Activated B cell treated with CpG ODN at 0.5 μM for 24 hours (primary cell): Measurements from ENCODE around the gene BRIP1. TPM values are rescaled to one million over a fixed set of nuclear protein-coding genes. Genes with fewer than 3 reads are reported as not detected.

Source experiments
- ATAC-seq: fragments of 200-7000 bp; cut with Tn5 transposase; one replicate; pipeline ENCODE4 v1.10.0; 2021; ENCODE audit warnings: low read depth, mild to moderate bottlenecking, moderate library complexity
- CTCF ChIA-PET: fragments of 350-600 bp; sonication (Branson Sonifier 250); formaldehyde crosslinking; loops from one replicate; lab custom pipeline; 2021; ENCODE audit warnings: antibody characterized with exemption; lab: Charles Lee
- POLR2A ChIA-PET: fragments of 350-600 bp; sonication (Branson Sonifier 250); formaldehyde crosslinking; loops from one replicate; lab custom pipeline; 2021; ENCODE audit warnings: antibody characterized with exemption; lab: Charles Lee
- DNase-seq: peaks from one replicate; pipeline ENCODE4 v3.0.0; 2022
- H3K27ac Mint-ChIP-seq: one replicate; pipeline ENCODE4 v1.8.0; 2020; ENCODE audit warnings: mixed read lengths
- H3K27me3 Mint-ChIP-seq: one replicate; pipeline ENCODE4 v1.8.0; 2021; ENCODE audit warnings: mixed read lengths
- H3K36me3 Mint-ChIP-seq: one replicate; pipeline ENCODE4 v1.8.0; 2021; ENCODE audit warnings: low read depth, mixed read lengths
- H3K4me1 Mint-ChIP-seq: one replicate; pipeline ENCODE4 v1.8.0; 2021; ENCODE audit warnings: mixed read lengths
- H3K4me3 Mint-ChIP-seq: one replicate; pipeline ENCODE4 v1.8.0; 2020; ENCODE audit warnings: mild to moderate bottlenecking, mixed read lengths
- H3K9me3 Mint-ChIP-seq: one replicate; pipeline ENCODE4 v1.8.0; 2020; ENCODE audit warnings: mixed read lengths
- intact Hi-C: fragments of 100-400 bp; cut with micrococcal nuclease; formaldehyde crosslinking; loops from one replicate; pipeline ENCODE4 v1.15.1; 2024
- total RNA-seq: library from RNA; stranded (reverse); gene quantifications from 2 replicates; pipeline ENCODE4 v1.2.3, GENCODE V29; 2022
- TF ChIP-seq, protein P1 (sequence below): fragments of 200-600 bp; IDR thresholded peaks from one replicate; pipeline ENCODE4 v1.8.0; 2022; ENCODE audit warnings: antibody characterized with exemption, mild to moderate bottlenecking

Gene BRIP1
- total RNA-seq, 1 donor from 2014 or later = 2.5 TPM

- no peaks in the 10 kb centered on the region for H3K9me3 Mint-ChIP-seq
- no peaks in the 10 kb centered on the region for H3K27me3 Mint-ChIP-seq
- no peak for DNase-seq
- intact Hi-C loops = no loop called here
- CTCF ChIA-PET = no interaction called here
- POLR2A ChIA-PET = no interaction called here
- TF ChIP-seq, protein P1, sequence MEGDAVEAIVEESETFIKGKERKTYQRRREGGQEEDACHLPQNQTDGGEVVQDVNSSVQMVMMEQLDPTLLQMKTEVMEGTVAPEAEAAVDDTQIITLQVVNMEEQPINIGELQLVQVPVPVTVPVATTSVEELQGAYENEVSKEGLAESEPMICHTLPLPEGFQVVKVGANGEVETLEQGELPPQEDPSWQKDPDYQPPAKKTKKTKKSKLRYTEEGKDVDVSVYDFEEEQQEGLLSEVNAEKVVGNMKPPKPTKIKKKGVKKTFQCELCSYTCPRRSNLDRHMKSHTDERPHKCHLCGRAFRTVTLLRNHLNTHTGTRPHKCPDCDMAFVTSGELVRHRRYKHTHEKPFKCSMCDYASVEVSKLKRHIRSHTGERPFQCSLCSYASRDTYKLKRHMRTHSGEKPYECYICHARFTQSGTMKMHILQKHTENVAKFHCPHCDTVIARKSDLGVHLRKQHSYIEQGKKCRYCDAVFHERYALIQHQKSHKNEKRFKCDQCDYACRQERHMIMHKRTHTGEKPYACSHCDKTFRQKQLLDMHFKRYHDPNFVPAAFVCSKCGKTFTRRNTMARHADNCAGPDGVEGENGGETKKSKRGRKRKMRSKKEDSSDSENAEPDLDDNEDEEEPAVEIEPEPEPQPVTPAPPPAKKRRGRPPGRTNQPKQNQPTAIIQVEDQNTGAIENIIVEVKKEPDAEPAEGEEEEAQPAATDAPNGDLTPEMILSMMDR = no peak
- no peak overlapping the region for H3K4me3 Mint-ChIP-seq
- H3K4me1 Mint-ChIP-seq = no peaks in the 10 kb centered on the region
- no peak overlapping the region for H3K27ac Mint-ChIP-seq
- no peaks in the 10 kb centered on the region for H3K36me3 Mint-ChIP-seq
- no peak for ATAC-seq
Measured at GRCh38 chr17:61847659-61848058, 15.7 kb downstream of the BRIP1 start.

DNA sequence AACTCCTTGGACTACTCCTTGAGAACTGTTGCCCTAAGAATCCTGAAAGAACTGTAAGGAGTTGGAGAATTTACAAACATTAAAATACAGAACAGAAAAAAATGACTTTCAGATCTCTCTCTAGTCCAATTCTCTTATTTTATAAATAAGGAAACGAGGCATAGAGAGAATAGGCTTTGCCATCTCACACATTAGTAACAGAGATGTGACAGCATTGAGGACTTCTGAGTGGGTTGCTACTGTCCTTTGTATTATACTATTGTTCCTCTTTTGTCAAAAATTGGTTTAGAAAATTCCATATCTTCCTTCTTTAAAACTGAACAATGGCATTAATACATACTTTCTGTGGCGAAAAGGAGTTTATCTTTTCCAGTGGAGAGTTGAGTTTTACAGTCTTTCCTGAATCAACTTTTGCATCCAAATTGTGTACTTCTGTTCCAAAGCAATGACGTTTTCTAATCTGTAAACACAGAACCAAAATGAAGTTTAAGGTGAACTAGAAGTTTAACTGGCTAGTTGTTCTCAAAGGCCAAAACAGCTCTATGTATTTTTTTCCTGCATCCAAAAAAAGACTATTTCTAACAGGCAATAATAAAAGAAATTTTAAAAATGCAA, 16.5 kb downstream of the BRIP1 start:
- Mint-ChIP-seq H3K27ac (no peak overlapping the region), H3K27me3 (no peaks in the 10 kb centered on the region), H3K4me1 (no peaks in the 10 kb centered on the region), H3K36me3 (no peaks in the 10 kb centered on the region), H3K9me3 (no peaks in the 10 kb centered on the region), H3K4me3 (no peak overlapping the region)
- DNase-seq (no peak), ATAC-seq (no peak)
- CTCF ChIA-PET = no interaction called here
- POLR2A ChIA-PET = no interaction called here
- intact Hi-C loops = no loop called here
- TF ChIP-seq, protein P1 = no peak

DNA sequence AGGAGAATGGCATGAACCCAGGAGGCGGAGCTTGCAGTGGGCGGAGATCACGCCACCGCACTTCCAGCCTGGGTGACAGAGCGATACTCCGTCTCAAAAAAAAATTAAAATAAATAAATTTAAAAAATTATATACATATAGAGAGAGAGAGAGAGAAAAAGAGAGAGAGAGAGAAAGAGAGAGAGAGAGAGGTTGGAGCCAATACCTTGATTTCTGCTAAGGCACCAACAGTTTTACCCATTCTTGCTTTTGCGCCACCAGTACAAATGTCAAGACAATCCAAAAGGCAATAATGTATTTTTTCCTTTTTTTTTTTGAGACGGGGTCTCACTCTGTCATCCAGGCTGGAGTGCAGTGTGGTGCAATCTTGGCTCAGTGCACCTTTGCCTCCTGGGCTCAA, 17.2 kb downstream of the BRIP1 start:
- intact Hi-C loops = no loop called here
- ATAC-seq (no peak), DNase-seq (no peak)
- Mint-ChIP-seq H3K4me1 (no peaks in the 10 kb centered on the region), H3K9me3 (no peaks in the 10 kb centered on the region), H3K36me3 (no peaks in the 10 kb centered on the region), H3K4me3 (no peak overlapping the region), H3K27me3 (no peaks in the 10 kb centered on the region), H3K27ac (no peak overlapping the region)
- TF ChIP-seq, protein P1 = no peak
- POLR2A ChIA-PET = no interaction called here
- CTCF ChIA-PET = no interaction called here

DNA sequence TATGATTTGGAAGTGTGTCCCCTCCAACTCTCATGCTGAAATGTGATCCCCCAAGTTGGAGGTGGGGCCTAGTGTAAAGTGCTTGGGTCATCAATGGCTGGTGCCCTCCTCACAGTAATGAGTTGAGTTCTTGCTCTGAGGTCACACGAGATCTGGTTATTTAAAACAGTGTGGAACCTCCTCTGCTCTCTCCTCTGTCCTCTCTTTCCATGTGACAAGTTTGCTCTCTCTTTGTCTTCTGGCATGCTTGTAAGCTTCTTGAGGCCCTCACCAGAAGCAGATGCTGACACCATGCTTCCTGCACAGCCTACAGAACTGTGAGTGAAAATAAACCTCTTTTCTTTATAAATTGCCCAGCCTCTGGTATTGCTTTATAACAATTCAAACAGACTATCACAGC, 19.9 kb downstream of the BRIP1 start:
- H3K4me3 Mint-ChIP-seq = no peak overlapping the region
- H3K4me1 Mint-ChIP-seq = no peaks in the 10 kb centered on the region
- H3K36me3 Mint-ChIP-seq = no peaks in the 10 kb centered on the region
- H3K27me3 Mint-ChIP-seq = no peaks in the 10 kb centered on the region
- CTCF ChIA-PET = interaction anchor here (2.0 to 2.4 kb wide), 2 partner anchors 7 to 208 kb away, joined by 4 to 10 read pairs; no protein-coding TSS in a partner anchor
- no peak overlapping the region for H3K27ac Mint-ChIP-seq
- POLR2A ChIA-PET = no interaction called here
- TF ChIP-seq, protein P1 = no peak
- intact Hi-C loops = no loop called here
- no peak for ATAC-seq
- DNase-seq = no peak
- H3K9me3 Mint-ChIP-seq = no peaks in the 10 kb centered on the region

- ATAC-seq (no peak), DNase-seq (no peak)
- no peaks in the 10 kb centered on the region for H3K27me3 Mint-ChIP-seq
- H3K4me1 Mint-ChIP-seq = no peaks in the 10 kb centered on the region
- H3K9me3 Mint-ChIP-seq = no peaks in the 10 kb centered on the region
- TF ChIP-seq, protein P1 = no peak
- H3K4me3 Mint-ChIP-seq = no peak overlapping the region
- intact Hi-C loops = no loop called here
- ChIA-PET CTCF (interaction anchor here (2.4 kb wide), 1 partner anchor 208 kb away, joined by 10 read pairs; no protein-coding TSS in a partner anchor), POLR2A (no interaction called here)
- no peak overlapping the region for H3K27ac Mint-ChIP-seq
- no peaks in the 10 kb centered on the region for H3K36me3 Mint-ChIP-seq
Measured at GRCh38 chr17:61842899-61843298, 20.4 kb downstream of the BRIP1 start.
